K562 (cell line): ENCODE results near the gene DUS1L. TPM values are rescaled to one million over a fixed set of nuclear protein-coding genes. Genes with fewer than 3 reads are reported as not detected.

Experiments used
- BHLHE40 ChIP-seq: IDR thresholded peaks from 2 replicates; pipeline ENCODE4 v1.6.1; 2011; ENCODE audit warnings: low read length, improper control_type of control experiment
- ESRRB ChIP-seq: fragments of 250-450 bp; sonication (Bioruptor Pico); IDR thresholded peaks from 2 replicates; pipeline ENCODE4 v1.5.0; 2020; ENCODE audit warnings: mild to moderate bottlenecking, moderate library complexity, borderline replicate concordance
- KAT2B ChIP-seq: IDR thresholded peaks from one replicate; pipeline ENCODE4 v1.6.1; 2012; ENCODE audit warnings: low read depth, mild to moderate bottlenecking, control low read depth, inconsistent platforms, low read length, moderate library complexity
- MAFK ChIP-seq: IDR thresholded peaks from 2 replicates; pipeline ENCODE4 v1.6.1; 2011; ENCODE audit warnings: low read length, improper control_type of control experiment
- MGA ChIP-seq: fragments of 450-650 bp; IDR thresholded peaks from 2 replicates; pipeline ENCODE4 v1.6.1; 2016; ENCODE audit warnings: mild to moderate bottlenecking, moderate library complexity
- NR2C1 ChIP-seq, 2 experiments: fragments of 450-650 bp; IDR thresholded peaks; 2 replicates each; pipeline ENCODE4 v1.6.1; 2017; ENCODE audit warnings: mild to moderate bottlenecking in 2 of 2, antibody characterized with exemption in 1 of 2, inconsistent platforms in 1 of 2, missing compliant biosample characterization in 1 of 2, missing genetic modification characterization in 1 of 2
- POLR2G ChIP-seq: fragments of 200-400 bp; formaldehyde crosslinking; IDR thresholded peaks from 2 replicates; pipeline ENCODE4 v1.6.1; 2017; ENCODE audit warnings: low read depth, mild to moderate bottlenecking, antibody characterized with exemption, low read length, moderate library complexity
- RBFOX2 ChIP-seq: fragments of 200-400 bp; formaldehyde crosslinking; IDR thresholded peaks from 2 replicates; pipeline ENCODE4 v1.6.1; 2017; ENCODE audit warnings: low read depth, mild to moderate bottlenecking, low read length, moderate library complexity
- SLC30A9 ChIP-seq: fragments of 250-450 bp; sonication (Bioruptor Pico); IDR thresholded peaks from 2 replicates; pipeline ENCODE4 v1.8.0; 2022; ENCODE audit warnings: mild to moderate bottlenecking, moderate library complexity
- TAF1 ChIP-seq: IDR thresholded peaks from 2 replicates; pipeline ENCODE4 v1.6.1; 2011; ENCODE audit warnings: mild to moderate bottlenecking, low read length, moderate library complexity; ENCODE audit not compliant: insufficient read depth, control insufficient read depth, severe bottlenecking; ENCODE audit errors: extremely low read depth
- TSC22D4 ChIP-seq: fragments of 450-650 bp; IDR thresholded peaks from 2 replicates; pipeline ENCODE4 v1.6.1; 2016; ENCODE audit warnings: missing genetic modification characterization, missing biosample characterization, control low read depth
- ZNF507 ChIP-seq: conservative IDR thresholded peaks from 2 replicates; pipeline ENCODE4 v1.6.1; 2017; ENCODE audit warnings: missing genetic modification characterization, missing compliant biosample characterization
- ZNF740 ChIP-seq, 3 experiments: fragments of 200-800 bp in 1 of 3; sonication (Bioruptor generic) in 1 of 3; sonication (generic) in 1 of 3; formaldehyde crosslinking in 1 of 3; IDR thresholded peaks; 2 replicates each; pipeline versions ENCODE4 v1.6.1 to v1.8.0; 2016 to 2022; ENCODE audit warnings: mild to moderate bottlenecking in 2 of 3, missing compliant biosample characterization in 2 of 3, missing genetic modification characterization in 2 of 3, missing genetic modification reagents in 1 of 3
- polyA plus RNA-seq, 8 experiments: library from polyadenylated mRNA; depleted of rRNA in 4 of 8; stranded (reverse) in 5 of 8; unstranded in 3 of 8; fragments of >200 nt; fragmentation: Nextera tagmentation in 2 of 8; fragmentation: Illumina TruSeq in 1 of 8; extraction: Ambion mirVana in 2 of 8; extraction: Trizol in 1 of 8; gene quantifications; 2 replicates each; pipeline versions ENCODE4 v1.2.1 to v1.2.3, GENCODE V29; 2011 to 2014; ENCODE audit warnings: inconsistent platforms in 1 of 8, missing spikeins in 1 of 8
- total RNA-seq, 7 experiments: library from RNA; depleted of rRNA in 6 of 7; stranded (reverse); fragments of >200 nt in 6 of 7; fragmentation: Illumina TruSeq in 2 of 7; extraction: Trizol in 2 of 7; gene quantifications; 2 replicates each; pipeline versions ENCODE4 v1.2.1 to v1.2.3, GENCODE V29; 2011 to 2021; ENCODE audit warnings: low replicate concordance in 1 of 7

Gene DUS1L
- total and polyA plus RNA-seq, 9 of the 15 experiments (the other 6 are each of a cell fraction or from before 2014, with no cell fraction given): 7.8 to 210 (median 83.9) TPM

GRCh38 chr17:82018989-82019689 lies 46.5 kb downstream of the DUS1L start (continued):
- TF ChIP-seq TAF1 (no peak), BHLHE40 (no peak), ESRRB (CRISPR knock-in tag) (no peak), TSC22D4 (tag) (no peak), POLR2G (peak; percentile 68), RBFOX2 (peak; percentile 49), ZNF507 (no peak), MGA (no peak), MAFK (no peak), KAT2B (no peak), SLC30A9 (CRISPR knock-in tag) (no peak), NR2C1 (IDR thresholded peaks at IDR 0.05) (no peak), NR2C1 (tag; IDR thresholded peaks at IDR 0.05) (no peak), ZNF740 (CRISPR knock-in tag; IDR thresholded peaks at IDR 0.05) (no peak), ZNF740 (tag; IDR thresholded peaks at IDR 0.05) (no peak)
